ENCODE results near the gene HJURP. TPM values are rescaled to one million over a fixed set of nuclear protein-coding genes. Genes with fewer than 3 reads are reported as not detected.

HJURP gene
- polyA plus RNA-seq, 3 donors: 23.2 to 25.0 (median 24.1) TPM

DNA sequence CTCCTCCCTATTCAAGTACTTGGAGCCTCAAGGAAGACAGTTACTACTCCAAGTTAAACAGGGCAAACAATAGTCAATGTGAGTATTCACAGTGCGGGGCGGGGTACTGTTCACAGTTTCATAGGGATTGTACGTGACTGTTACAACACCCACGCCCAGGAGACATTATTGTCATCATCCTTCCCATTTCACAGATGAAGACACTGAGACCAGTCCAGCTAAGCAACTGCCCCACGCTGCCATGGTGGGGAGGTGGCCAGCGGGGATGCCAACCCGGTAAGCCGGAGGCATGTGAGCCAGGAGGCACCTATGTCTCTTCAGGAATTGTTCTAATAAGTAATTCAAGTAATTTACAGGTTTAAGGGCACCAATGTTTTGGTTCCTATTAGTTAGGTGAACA is 982 bp downstream of the HJURP start:
- no peak for DNase-seq (ENCODE audit: extremely low read depth in 1 of 11, low read depth in 9 of 11, low spot score in 4 of 11)

DNA sequence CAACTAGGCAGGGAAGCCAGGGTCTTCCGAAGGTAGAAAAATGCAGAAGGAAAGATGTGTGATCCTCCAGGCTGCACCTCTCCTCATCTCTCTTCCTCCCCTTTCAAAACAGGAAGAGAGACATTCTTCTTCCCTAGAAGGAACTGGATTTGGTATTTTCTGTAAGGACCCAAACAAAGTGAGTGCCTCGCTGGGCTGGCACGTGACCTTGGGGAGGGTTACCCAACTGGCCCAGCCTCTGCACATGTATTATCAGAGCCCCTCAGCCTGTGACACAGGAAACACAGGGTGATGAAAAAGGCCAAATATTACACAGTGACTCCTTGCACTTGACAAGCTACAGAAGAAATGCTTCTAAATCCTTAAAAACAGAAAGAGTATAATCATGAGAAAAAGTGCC is 2.3 kb downstream of the HJURP start:
- no peak for DNase-seq (ENCODE audit: extremely low read depth in 1 of 11, low read depth in 9 of 11, low spot score in 4 of 11)

DNA sequence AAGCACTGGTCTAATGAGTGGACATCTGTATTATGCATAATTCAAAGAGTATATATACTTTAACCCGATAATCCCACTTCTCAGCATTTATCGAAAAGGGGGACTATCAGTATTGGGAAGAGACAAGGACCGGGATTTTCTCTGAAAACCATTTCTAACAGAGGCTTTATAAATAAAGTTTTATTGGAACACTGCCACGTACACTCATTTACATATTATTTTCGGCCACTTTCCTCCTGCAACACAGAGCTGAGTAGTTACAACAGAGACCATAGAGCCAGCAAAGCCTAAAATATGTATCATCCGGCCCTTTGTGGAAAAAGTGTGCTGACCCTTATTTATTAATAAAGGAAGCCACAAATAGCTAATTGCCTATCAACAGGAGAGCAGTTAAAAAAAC is 3.2 kb downstream of the HJURP start:
- DNase-seq (ENCODE audit: extremely low read depth in 1 of 11, low read depth in 9 of 11, low spot score in 4 of 11): no peak

DNA sequence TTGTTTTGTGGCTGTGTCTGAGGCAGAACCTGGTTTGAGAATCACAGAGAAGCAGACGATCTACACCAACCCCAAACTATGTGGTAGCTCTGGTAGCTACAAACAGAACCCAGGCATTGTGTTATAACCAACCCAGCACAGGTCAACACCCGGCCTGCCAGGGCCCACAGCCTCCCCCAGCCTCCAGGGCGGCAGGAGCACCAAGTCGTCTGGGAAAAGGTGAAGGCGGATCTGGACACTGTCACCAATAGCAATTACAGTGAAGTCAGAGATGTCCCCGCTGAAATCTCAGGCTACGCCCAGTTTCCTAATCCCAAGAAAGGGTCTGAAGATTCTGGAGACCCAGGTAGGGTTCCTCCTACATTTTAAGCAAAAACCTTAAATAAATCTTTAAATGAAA is 3.6 kb downstream of the HJURP start:
- no peak for DNase-seq (ENCODE audit: extremely low read depth in 1 of 11, low read depth in 9 of 11, low spot score in 4 of 11)

DNA sequence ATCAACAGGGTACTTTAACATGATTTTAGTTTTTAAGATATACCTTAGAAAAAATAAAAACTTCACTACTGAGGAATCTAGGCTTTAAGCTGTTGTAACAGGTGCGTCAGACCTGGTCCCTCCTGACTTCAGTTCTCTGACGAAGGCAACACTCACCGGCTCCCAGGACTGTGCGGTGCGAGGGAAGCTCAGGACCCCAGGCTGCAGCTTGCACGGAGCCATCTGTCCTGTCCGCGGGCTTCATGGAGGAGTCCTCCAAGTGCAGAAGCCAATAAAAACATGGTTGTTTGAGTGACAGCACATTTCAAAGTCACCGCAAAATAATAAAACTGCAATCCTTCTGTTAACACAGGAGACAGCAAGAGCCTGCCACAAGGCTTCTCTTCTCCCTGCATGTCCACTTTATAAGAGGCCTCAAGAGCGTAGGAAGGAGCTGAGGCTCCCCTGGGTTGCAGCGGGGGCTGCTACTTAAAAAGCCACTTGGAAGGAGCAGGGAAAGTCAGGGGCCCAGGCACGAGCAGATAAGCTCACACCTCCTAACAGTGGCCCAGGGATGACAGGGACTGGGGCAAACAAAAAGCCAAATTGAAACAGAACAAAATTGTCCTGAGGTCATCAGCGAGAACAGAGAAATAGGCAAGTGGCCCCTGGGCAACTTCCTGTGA is 4.6 kb downstream of the HJURP start:
- no peak for DNase-seq (ENCODE audit: extremely low read depth in 1 of 11, low read depth in 9 of 11, low spot score in 4 of 11)

DNA sequence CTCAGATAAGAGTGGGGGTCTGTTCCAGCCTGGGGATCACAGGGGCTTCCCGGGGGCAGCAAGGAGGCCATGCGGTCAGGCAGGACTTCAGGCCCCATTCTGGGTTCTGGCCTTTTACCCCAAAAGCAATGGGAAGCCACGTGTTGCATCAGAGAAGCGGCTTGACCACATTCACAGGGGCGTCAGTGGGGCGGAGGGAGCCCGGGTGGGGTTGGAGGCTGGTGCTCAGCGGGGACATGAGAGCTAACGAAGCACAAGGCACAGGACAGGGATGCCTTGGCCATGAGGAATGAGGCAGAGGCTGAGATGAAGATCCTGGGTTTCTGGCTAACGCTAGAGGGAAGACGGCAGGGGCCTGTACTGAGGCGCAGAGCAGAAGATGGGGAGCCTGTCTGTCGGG is 6.1 kb downstream of the HJURP start:
- DNase-seq (ENCODE audit: extremely low read depth in 1 of 11, low read depth in 9 of 11, low spot score in 4 of 11): no peak

DNA sequence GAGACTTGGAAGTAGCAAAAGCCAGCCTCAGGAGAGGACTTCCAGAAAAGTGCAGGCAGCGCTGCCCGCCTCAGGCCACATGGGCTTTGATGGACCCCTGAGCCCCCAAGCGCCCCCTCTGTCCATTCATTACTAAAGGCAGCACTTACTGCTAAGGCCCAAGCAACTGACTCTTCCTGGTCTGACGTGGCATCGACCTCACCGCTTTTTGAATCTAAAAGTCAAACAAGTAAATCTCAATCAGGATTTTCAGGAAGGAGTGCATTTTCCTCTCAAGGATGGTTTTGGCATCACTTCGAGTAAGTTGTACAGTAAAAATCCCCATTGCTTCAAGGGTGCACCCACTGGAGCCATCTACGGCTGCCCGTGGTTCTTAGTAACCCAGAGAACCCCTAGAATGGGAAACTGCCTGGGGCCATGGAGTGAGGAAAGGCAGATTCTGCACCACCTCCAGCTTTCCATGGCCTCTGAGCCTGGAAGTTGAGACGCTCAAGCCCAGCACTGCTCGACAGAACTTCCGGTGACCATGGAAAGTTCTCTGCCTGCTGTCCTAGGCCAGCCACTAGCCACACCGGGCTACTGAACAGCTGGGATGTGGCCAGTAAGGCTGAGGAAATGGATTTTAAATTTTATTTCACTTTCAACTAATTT is 7.0 kb downstream of the HJURP start:
- DNase-seq (ENCODE audit: extremely low read depth in 1 of 11, low read depth in 9 of 11, low spot score in 4 of 11): no peak

DNA sequence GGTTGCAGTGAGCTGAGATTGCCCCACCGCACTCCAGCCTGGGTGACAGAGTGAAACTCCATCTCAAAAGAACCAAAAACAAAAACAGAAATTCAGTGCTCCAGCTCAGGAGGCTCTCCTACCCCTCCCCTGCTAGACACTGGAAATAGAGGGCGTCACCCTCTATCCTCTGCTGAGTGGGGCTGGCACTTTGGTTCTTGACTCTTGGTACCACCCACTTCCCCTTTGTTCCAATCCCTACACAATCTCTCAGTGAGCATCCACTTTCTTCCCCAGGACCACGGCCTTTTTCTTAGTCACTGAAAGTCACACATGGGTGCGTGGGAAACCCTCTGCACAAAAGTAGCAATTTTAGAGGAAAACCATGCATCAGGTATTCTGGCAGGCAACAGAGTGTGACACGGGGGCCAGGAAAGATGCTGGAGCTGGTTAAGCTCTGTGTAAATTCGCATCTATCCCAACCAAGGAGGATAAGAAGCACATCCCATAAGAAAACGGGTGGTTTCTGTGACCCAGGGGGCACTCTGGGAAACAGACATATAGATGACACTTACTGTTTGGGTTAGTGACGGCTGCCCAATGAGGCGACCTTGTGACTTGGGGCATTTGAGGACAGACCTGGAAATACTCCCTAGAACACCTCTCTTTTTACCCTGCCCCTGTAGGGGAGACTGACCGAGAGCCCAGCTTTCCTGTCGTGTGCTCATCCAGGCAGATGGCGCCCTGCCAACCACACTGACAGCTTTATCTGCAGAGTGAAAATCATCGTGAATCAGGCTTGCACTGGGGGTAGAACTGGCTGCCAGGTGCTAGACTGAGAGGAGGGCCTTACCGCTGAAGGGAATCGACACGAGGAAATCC is 7.7 kb downstream of the HJURP start:
- DNase-seq (ENCODE audit: extremely low read depth in 1 of 11, low read depth in 9 of 11, low spot score in 4 of 11): no peak

DNA sequence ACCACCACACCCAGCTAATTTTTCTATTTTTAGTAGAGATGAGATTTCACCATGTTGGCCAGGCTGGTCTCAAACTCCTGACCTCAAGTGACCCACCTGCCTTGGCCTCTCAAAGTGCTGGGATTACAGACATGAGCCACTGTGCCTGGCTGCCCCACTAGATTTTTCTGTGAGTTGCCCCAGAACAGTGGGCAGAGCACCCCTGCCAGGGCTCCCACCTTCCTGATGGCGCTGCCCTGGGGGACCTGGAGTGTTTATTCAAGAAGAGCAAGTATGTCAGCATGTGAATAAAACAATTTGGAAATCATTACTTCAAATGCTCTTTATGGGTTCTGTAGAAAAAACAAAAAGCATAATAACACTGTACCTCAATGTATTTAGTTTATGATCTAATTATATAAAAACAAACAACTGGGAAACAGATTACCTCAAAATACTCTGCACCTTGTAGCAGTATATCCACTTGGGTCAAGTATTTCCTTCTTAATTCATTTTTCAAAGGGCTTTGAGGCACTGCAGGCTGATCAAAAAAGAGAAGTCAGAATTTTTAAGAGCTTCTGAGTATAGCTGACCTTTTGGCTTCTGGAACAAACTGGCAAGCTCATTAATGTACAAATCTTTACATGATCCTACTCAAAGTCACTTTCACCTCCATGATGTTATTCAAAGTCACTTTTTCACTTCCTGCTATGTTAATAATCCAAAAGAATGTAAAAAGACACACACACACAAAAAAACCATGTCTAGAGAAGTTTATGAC is 8.9 kb downstream of the HJURP start:
- no peak for DNase-seq (ENCODE audit: extremely low read depth in 1 of 11, low read depth in 9 of 11, low spot score in 4 of 11)

DNA sequence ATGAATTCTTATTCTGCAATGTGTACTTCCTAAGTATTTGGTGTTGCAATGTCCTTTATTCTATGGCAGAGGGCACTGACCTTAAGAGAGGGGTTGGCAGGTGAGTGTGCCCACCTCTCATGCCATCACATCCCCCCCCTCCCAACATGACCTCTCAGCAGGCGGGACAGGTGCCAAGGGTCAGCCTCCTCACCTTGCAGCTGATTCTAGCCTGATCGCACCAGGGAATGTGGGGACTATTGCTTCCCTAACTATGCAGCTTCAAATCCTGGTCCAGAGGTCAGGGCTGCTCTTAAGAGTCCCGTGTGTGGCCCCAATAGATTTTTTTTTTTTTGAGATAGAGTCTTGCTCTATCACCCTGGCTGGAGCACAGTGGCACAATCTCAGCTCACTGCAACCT is 9.5 kb downstream of the HJURP start:
- DNase-seq (ENCODE audit: extremely low read depth in 1 of 11, low read depth in 9 of 11, low spot score in 4 of 11): no peak

DNA sequence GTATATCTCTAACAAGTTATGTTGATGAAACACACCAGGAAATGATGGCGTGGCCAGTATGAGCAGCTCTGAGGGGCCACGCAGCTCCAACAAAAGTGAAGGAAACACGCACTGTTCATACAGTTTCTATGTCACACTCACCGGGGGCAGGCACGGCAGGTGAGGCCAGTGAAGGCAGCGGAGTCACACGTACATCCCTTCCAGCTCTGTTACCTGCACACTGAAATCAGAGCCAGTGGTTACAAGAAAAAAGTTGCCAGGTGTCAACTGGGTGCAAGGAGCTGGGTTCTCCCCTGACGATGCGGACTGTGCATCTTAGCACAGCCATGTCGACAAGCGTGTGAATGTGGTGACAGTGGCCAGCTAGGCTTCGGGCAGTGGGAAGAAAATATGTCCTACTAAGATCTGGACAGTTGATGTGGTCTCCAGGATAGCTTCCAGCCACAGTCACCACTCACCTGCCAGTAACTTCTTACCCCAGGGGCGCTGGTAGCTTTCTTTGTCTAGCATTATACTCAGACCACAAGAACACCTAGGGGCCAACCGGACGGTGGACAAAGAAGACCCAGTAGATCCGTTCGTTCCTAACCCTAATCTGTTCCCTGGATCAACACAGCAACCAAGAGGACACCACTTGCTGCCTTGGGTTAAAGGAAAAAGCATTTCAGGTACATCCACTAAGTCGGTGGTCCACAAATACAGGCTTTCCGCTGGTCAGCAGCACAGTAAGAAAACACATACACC is 10.1 kb downstream of the HJURP start:
- DNase-seq (ENCODE audit: extremely low read depth in 1 of 11, low read depth in 9 of 11, low spot score in 4 of 11): no peak

DNA sequence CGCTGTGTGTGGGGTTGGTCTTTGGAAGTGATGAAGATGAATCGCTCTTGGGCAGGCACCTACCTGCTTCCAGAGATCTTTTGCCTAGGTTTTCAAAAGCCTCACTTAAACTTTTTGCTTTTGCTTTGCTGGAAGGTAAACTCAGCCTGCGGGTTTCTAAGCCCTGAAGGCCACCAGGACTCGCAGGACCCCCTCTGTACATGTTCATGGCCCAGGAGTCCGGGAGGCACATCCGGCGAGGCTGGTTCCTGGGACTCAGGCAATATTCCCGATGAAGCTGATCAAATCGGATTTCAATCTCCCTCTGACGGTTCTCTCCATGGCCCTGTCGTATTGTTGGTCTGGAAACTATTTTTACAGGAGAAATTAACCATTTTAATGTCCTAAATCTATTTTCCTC is 13.2 kb downstream of the HJURP start:
- DNase-seq (ENCODE audit: extremely low read depth in 1 of 11, low read depth in 9 of 11, low spot score in 4 of 11): no peak

DNA sequence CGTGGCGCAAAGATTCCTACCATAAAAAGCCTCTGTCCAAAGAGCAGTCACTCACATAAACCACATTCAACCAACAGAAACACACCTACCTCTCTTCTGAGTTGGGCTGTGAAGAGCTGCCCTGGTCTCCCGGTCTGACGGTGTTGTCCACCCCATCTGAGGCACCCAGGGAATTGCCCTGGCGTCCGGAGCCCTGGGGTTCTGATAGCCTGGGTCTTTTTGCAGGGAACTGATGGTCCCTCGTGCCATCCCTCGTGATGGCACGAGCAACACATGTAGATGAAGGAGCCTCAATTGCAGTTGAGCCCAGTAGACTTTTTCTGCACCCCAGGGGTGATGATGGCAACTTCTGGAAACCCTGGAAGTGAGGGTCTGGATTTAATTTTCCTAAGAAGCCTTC is 13.8 kb downstream of the HJURP start:
- no peak for DNase-seq (ENCODE audit: extremely low read depth in 1 of 11, low read depth in 9 of 11, low spot score in 4 of 11)

DNA sequence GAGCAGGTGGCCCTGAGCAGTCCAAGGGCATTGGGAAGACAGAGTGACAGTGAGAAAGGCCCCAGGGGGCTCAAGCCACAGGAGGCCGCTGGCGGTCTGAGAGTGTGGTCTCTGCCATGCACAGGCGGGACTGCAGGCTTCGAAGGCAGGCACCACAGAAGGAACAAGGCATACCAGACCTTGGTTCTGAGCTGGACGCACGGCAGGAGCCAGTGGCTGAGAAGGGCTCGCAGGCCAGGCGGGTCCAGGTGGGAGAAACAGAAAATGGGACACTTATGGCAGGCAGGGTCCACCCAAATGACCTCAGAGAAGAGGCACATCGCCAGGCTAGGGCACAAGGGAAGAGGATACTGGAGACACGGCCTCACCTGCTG is 14.9 kb downstream of the HJURP start:
- DNase-seq (ENCODE audit: extremely low read depth in 1 of 11, low read depth in 9 of 11, low spot score in 4 of 11): no peak

DNA sequence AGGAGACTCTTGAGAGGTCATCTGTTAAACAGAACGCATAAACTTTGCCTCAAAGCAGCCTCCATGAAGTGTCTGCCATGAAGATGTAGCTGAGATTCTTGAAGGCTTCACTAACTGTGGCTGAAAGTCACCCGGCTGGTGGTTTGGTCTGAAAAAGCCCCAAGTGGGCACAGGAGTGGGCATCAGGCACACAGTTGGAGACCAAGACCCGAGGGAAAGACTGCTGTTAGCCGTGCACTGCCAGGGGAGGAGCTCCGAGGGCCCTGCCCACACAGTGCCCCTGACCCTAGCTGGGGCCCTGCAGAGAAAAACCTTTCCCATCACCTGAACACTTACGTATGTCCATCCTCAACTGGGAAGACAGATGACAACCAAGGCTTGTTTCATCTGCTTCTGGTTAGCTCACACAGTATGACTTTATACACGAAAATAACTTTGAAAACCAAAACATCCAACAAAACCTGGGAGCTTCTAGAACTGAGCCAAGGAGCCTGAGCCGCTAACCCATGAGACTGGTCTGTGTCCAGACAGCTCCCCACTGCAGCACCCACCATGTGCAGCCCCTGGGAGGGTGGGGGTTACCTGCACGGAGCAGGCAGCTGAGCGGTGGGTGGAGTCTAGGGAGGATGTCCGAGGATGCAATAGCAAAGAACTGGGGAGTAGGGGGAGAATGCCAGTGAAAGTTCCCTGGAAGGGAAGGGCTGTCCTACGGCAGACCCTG is 15.4 kb downstream of the HJURP start:
- DNase-seq (ENCODE audit: extremely low read depth in 1 of 11, low read depth in 9 of 11, low spot score in 4 of 11): no peak

DNA sequence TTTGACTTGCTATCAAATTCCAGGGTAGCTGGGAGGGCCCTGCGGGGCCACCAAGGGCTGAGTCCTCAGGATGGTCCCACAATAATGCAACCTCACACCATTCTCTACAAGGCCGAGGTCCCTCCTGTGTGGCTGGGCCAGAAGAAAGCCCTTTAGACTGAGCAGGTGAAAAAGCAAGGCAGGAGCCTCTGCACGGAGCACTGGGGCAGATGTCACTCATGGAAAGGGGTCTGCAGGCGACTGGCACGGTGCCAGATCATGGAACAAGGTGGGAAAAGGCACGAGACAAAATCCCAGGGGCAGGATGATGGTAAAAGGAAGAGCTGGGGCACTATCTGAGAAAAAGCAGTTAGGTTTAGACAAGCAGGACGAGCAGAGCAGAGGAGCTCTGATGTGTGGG is 16.1 kb downstream of the HJURP start:
- DNase-seq (ENCODE audit: extremely low read depth in 1 of 11, low read depth in 9 of 11, low spot score in 4 of 11): no peak

DNA sequence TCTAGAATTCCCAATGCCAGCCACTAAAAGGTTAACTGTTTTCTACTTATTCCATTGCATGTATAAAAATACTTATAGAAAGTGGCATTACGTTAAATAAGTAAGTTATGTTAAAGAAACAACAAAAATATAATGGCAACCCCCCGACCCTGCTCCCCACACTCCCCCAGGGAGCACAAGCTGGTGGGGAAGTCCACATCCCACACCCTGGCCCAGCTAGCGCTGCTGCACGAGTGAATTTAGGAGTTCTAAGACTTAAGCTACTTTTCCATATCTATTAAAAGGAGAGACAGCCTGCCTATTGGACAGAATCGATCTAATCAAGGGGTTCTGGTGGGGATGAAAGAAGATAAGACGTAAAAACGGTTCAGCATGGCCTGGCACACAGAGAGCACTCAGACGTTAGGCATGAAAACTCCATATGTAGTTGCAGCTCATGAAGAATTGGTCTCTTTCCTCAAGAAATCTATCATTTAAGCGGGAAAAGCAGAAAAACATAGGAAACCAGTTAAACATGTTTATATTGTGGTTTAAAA is 16.6 kb downstream of the HJURP start:
- DNase-seq (ENCODE audit: extremely low read depth in 1 of 11, low read depth in 9 of 11, low spot score in 4 of 11): no peak

DNA sequence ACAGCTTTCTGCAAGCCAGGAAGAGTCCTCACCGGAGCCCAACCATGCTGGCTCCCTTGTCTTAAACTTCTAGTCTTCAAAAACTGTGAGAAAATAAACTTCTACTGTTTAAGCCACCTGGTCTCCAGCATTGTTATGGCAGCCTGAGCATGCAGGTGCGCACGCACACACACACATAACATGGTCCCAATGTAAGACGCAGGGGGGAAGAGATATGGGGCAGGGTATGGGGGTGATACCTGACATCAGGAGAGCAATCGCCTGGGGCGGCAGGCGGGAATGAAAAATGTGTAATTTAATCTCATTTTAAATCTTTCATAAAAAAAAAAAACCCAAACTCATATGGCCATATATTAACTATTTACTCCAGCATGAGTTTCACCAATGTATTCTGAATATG is 18.0 kb downstream of the HJURP start:
- DNase-seq (ENCODE audit: extremely low read depth in 1 of 11, low read depth in 9 of 11, low spot score in 4 of 11): no peak

Data from renal cortex interstitium (tissue), 11 donors.